NCI-H2196 (cell line): ENCODE results near the gene LRRC3.

Experiments used
- DNase-seq: peaks from one replicate; lab custom pipeline; 2025; ENCODE audit not compliant: unreplicated experiment; lab: John Stamatoyannopoulos, UW

LRRC3 gene

DNA sequence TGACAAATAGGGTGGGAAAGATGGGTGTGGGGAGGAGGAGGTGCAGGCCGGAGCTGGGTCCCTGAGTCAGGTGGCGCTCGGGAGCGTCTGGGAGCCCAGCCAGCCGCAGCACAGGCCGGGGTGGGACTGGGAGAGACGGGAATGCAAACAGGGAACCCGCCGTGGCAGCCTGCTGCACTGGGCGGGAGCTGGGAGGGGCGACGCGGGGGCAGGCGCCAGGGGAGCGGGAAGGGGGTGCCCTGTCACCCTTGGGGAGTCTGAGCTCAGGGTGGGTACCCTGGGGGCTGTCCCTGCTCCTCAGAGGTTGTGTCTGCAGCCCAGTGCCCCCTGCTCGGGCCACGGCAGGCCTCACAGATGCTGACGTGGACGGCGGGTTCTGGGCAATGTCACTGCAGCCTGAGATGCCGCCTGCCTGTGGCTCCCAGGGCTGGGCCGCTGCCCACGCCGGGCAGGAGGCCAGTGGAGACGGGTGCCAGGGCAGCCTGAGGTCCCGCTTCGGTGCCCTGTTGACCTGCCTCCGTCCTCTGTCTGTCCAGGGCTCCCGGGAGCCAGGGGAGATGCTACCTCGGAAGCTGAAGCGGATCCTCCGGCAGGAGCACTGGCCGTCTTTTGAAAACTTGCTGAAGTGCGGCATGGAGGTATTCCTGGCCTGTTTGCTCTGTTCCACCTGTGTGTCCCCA is 16.6 kb upstream of the LRRC3 start:
- no peak for DNase-seq

GRCh38 chr21:44439211-44439600 is 16.1 kb upstream of the LRRC3 start:
- DNase-seq: no peak

GRCh38 chr21:44440241-44441040 is 14.9 kb upstream of the LRRC3 start:
- no peak for DNase-seq

GRCh38 chr21:44441041-44441400 is 14.3 kb upstream of the LRRC3 start:
- no peak for DNase-seq

GRCh38 chr21:44441581-44442265 is 13.6 kb upstream of the LRRC3 start:
- DNase-seq: no peak

DNA sequence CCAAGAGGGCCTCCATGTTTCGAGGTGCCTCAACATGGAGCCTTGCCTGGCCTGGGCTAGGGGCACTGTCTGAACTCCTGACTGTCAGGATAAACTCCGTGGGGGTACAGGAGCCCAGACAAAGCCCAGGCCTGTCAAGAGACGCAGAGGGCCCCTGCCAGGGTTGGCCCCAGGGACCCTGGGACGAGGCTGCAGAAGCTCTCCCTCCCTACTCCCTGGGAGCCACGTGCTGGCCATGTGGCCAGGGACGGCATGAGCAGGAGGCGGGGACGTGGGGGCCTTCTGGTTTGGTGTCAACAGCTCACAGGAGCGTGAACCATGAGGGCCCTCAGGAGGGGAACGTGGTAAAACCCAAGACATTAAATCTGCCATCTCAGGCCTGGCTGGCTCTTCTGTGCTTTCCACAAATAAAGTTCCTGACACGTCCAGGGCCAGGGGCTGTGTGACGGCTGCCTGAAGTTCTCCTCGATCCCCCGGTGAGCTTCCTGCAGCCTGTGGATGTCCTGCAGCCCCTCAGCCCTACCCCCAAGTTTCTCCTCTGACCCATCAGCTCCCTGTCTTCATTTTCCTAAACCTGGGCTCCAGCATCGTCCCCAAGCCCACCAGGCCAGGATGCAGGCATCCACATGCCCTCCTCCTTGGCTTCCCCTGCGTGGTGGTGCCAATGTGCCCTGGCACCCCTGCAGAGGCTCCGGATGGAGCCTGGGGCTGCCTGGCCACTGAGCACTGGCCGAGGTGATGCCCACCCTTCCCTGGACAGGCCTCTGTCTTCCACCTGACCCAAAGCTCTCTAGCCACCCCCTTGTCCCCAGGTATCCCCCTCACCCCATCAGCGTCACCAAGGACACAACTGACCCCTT is 12.8 kb upstream of the LRRC3 start:
- DNase-seq: no peak

DNA sequence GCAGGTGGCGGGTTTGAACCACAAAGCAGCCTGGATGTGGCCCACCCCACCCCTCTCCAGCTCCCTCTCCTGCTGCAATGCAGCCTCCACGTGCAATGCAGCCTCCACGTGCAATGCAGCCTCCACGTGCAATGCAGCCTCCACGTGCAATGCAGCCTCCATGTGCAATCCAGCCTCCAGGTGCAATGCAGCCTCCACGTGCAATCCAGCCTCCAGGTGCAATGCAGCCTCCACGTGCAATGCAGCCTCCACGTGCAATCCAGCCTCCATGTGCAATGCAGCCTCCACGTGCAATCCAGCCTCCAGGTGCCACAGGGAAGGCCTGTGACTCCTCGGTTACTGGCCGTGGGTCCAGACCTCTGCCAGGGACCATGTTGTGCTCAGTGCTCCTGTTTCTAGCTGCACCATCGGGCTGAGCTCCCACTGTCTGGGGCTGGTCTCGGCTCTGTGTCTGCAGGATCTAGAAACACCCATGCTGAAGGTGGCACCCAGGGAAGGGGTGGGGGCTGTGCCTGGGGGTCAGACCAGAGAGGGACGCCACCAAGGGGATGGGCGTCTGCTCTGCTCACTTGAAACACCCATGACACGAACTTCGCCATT is 11.9 kb upstream of the LRRC3 start:
- no peak for DNase-seq

DNA sequence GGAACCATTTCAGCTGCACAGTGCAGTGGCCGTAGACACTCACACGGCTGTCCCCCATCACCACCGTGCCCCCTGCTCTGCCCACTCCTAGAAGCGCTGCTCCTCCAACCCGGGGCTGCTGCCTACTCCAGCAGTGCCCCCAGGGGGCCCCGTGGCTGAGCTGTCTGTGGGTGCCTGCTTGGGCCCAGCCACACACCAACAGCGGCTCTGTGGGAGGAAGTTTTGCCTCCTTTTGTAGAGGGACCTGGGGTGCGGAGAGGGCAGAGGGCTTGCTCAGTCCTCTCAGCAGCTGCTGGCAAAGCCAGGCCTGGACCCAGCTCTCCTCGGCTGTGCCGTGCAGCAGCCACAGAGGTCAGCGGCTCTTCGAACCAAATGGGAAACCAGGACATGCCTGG is 11.4 kb upstream of the LRRC3 start:
- no peak for DNase-seq

DNA sequence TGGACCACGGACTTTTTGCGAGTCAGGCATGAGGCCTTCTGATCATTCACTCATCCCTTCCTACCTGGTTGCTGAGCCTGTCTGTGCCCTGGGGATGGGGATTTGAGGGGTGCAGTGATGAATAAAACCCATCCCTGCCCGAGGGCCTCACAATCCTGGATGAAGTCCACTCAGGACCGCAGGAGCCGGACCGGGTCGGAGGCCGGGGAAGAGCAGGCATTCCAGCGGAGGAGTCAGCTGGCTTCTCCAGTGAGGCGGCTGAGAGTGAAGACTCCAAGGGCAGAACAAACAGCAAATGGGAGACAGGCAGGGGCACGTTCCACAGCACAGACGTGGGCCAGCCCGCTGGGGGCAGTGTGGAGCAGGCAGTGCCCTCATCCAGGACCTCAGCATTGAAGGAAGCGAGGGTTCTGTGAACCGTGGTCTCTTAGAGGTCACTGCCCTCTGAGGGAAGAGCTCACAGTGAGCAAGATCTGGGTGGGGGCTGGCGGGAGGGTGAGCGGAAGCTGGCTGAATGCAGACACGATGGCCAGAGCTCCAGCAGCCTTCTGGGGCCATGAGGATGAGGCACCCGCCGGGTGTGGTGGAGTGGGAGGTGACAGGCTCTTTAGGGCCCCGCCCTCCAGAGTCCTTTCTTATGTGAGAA is 10.9 kb upstream of the LRRC3 start:
- no peak for DNase-seq

- DNase-seq: no peak
Measured at GRCh38 chr21:44445145-44445812, 10.0 kb upstream of the LRRC3 start.

DNA sequence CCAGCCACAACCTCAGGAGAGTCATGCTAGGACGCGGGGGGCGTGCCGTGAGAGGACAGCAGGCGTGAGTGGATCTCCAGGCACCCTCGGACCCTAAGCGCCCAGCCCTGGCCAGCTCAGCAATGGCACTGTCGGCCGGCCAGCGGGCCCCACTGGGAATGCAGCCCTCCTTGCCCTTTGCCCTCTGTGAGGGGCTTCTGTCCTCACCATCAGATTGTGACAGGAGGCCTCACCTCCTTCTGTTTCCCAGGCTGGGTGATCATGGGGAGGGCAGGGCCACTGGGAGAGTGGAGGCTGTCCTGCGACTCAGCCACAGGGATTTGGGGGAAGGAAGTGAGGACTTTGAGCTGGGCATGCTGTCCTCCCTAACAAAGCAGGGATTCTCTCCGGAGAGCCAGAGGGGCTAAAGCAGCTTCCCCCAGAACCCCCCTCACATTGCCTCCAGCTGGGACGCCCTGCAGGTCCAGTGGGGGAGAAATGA is 6.6 kb upstream of the LRRC3 start:
- no peak for DNase-seq

DNA sequence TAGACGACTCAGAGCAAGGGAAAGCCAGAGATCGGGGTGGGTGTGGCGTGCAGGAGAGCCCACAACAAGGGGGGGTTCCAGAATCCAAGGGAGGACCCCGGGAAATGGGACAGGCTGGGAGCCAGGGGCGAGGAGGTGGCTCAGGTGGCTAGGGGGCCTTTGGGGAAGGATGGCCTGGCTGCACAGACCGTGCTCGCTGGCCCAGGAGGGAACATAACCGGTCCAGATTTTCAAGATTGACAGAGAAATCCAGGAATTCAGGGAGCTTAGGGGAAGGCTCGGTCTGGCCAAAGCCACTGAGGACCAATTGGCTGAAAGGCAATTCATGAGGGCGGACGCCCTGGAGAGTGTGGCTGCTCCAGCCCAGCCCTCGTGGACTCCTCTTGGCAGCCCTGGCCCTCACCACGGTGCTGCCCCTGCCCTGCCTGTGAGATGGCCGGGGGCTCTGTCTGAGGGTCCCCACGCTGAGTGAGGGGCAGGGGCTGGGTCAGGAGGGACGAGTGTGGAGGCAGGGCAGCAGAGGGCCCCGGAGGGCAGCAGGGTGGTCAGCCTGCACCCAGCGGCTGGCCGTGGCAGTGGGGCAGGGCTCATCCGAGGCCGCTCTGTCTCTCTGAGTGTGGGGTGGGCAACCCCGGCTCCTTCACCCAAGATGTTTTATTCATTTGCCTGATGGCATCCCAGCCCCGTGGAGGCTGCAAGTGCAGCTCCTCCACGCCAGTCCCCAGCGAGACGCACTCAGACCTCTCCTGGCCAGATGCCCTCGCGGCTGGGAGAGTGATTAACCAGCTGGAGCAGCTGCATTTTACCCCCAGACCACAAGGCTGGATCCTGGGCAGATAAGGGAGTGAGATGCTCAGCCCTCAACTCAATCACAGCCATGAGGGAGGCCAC is 5.6 kb upstream of the LRRC3 start:
- DNase-seq: no peak

DNA sequence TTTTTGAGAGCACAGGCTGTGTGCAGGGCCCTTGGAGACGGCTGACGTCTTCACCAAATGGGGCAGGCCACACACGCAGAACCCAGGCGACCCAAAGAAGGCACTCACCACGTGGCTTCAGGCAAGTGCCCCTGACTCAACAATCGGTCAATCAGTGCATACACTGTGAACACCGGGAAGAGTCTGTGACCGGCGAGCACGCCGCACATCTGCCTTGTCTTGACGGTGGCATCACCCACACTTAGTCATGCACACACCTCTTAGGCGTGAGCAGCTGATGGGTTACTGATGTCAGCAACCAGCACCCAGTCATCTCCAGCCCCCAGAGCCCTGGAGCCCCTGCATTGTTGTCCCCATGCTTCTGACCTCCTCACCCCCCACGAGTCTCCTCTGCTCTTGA is 4.9 kb upstream of the LRRC3 start:
- no peak for DNase-seq

- no peak for DNase-seq
Measured at GRCh38 chr21:44450999-44451398, 4.3 kb upstream of the LRRC3 start.

DNA sequence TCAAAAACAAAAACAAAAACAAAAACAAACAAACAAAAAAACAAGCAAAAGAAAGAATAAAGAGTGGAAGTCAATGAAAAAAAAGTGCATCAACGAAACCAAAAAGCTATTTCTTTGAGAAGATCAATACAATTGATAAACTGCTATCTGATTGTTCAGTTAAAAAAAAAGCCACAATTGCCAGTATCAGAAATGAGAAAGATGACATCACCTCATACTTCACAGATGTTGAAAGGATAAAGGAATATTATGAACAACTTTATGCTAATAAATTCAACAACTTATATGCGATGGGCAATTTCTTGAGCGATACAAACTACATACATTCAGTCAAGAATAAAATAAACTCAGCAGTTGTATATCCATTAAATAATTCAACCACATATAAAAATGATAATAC is 2.2 kb upstream of the LRRC3 start:
- no peak for DNase-seq

- no peak for DNase-seq
Measured at GRCh38 chr21:44454058-44454457, 1.3 kb upstream of the LRRC3 start.

- peak; percentile 31 for DNase-seq
Measured at GRCh38 chr21:44455524-44456213, 359 bp downstream of the LRRC3 start.
